Erythroblast (primary cell): Measurements from ENCODE around the gene LENG8.
"Not testable (repeated sequence)": the region's sequence is repeated elsewhere in the genome, so short reads cannot be mapped to it uniquely, and the experiment has no call there.

ENCODE experiments used
- DNase-seq, 2 experiments: peaks; one replicate each; lab custom pipeline; 2025; lab: John Stamatoyannopoulos, UW
- GATA1 ChIP-seq: IDR thresholded peaks from 2 replicates; pipeline ENCODE4 v1.6.1; 2011; ENCODE audit warnings: low read depth, mild to moderate bottlenecking, control low read depth, low read length, moderate library complexity
- POLR2A ChIP-seq: IDR thresholded peaks from 2 replicates; pipeline ENCODE4 v1.6.1; 2011; ENCODE audit warnings: mild to moderate bottlenecking, low read length

The LENG8 gene

GRCh38 chr19:54436628-54437252 is 12.3 kb upstream of the LENG8 start:
- peak in 1 of 2 experiments; percentile 21 for DNase-seq
- no peak for TF ChIP-seq GATA1
- no peak for TF ChIP-seq POLR2A

- peak; percentile 46 to 50 for DNase-seq
- TF ChIP-seq GATA1 (no peak), POLR2A (no peak)
Observed at GRCh38 chr19:54439174-54439851, 9.7 kb upstream of the LENG8 start.

GRCh38 chr19:54440641-54441040 is 8.4 kb upstream of the LENG8 start:
- DNase-seq = no peak
- no peak for TF ChIP-seq GATA1
- no peak for TF ChIP-seq POLR2A

GRCh38 chr19:54444737-54445136 is 4.3 kb upstream of the LENG8 start:
- TF ChIP-seq GATA1 (no peak), POLR2A (no peak)
- DNase-seq = no peak

- DNase-seq = not testable (repeated sequence)
Observed at GRCh38 chr19:54446349-54446748, 2.6 kb upstream of the LENG8 start.

- TF ChIP-seq POLR2A (no peak), GATA1 (no peak)
- peak; percentile 63 to 78 for DNase-seq
Observed at GRCh38 chr19:54448040-54448773, 792 bp upstream of the LENG8 start.

- no peak for DNase-seq
Observed at GRCh38 chr19:54449701-54450069, 686 bp downstream of the LENG8 start.

GRCh38 chr19:54451331-54451871 is 2.4 kb downstream of the LENG8 start:
- DNase-seq = no peak
- TF ChIP-seq GATA1 (no peak), POLR2A (no peak)

More at GRCh38 chr19:54449701-54450069, 686 bp downstream of the LENG8 start:
- TF ChIP-seq GATA1 (no peak), POLR2A (no peak)

GRCh38 chr19:54451997-54452396 is 3.0 kb downstream of the LENG8 start:
- no peak for DNase-seq
- TF ChIP-seq GATA1 (no peak), POLR2A (no peak)

GRCh38 chr19:54452626-54453025 is 3.6 kb downstream of the LENG8 start:
- no peak for DNase-seq
- TF ChIP-seq POLR2A (no peak), GATA1 (no peak)

GRCh38 chr19:54453921-54454780 is 5.2 kb downstream of the LENG8 start:
- DNase-seq = no peak
- TF ChIP-seq GATA1 (no peak), POLR2A (no peak)

- DNase-seq = no peak
- no peak for TF ChIP-seq GATA1
- TF ChIP-seq POLR2A = no peak
Observed at GRCh38 chr19:54454781-54455675, 6.0 kb downstream of the LENG8 start.

GRCh38 chr19:54455786-54456422 is 6.9 kb downstream of the LENG8 start:
- DNase-seq = no peak
- TF ChIP-seq POLR2A = no peak
- no peak for TF ChIP-seq GATA1
